Uterus (tissue), 4 donors: ENCODE data around the gene GPR107. TPM values are rescaled to one million over a fixed set of nuclear protein-coding genes. Genes with fewer than 3 reads are reported as not detected.

Experiments
- DNase-seq, 2 donors: peaks; one replicate each; pipeline ENCODE4 v3.0.0-alpha.2; 2019 to 2020
- H3K27ac ChIP-seq, 2 donors: fragments of 200-600 bp; sonication (generic); 1 replicate in 1 of 2; 2 replicates in 1 of 2; pipeline ENCODE4 v1.5.1; 2016 to 2018
- H3K27me3 ChIP-seq, 2 donors: fragments of 200-600 bp; sonication (generic); one replicate each; pipeline ENCODE4 v1.5.1; 2018 to 2019; ENCODE audit warnings: control low read depth in 1 of 2
- H3K36me3 ChIP-seq, 2 donors: fragments of 200-600 bp; sonication (generic); one replicate each; pipeline ENCODE4 v1.5.1; 2019; ENCODE audit warnings: control low read depth in 1 of 2
- H3K4me1 ChIP-seq, 2 donors: fragments of 200-600 bp; sonication (generic); one replicate each; pipeline ENCODE4 v1.5.1; 2018 to 2019; ENCODE audit warnings: control low read depth in 1 of 2
- H3K4me3 ChIP-seq, 2 donors: fragments of 200-600 bp; sonication (generic); 1 replicate in 1 of 2; 2 replicates in 1 of 2; pipeline ENCODE4 v1.5.1; 2018 to 2019; ENCODE audit warnings: mild to moderate bottlenecking in 1 of 2
- H3K9me3 ChIP-seq, 2 donors: fragments of 200-600 bp; sonication (generic); one replicate each; pipeline ENCODE4 v1.5.1; 2019; ENCODE audit warnings: control low read depth in 1 of 2
- POLR2A ChIP-seq, 2 donors: fragments of 450-650 bp; IDR thresholded peaks; one replicate each; pipeline ENCODE4 v1.6.1; 2016; ENCODE audit warnings: antibody characterized with exemption in 2 of 2, mild to moderate bottlenecking in 1 of 2, moderate library complexity in 1 of 2
- intact Hi-C: fragments of 100-400 bp; cut with DNase I; formaldehyde crosslinking; loops from one replicate; pipeline ENCODE4 v1.15.1; 2023; ENCODE audit warnings: low total_unique reads
- total RNA-seq, 4 donors: library from RNA; depleted of rRNA in 3 of 4; stranded (reverse); fragments of >200 nt in 3 of 4; gene quantifications; one replicate each; pipeline versions ENCODE4 v1.1.0 to v1.2.4, GENCODE V29; 2014 to 2023
- TF ChIP-seq, protein P1 (sequence below), 4 experiments: fragments of 200-600 bp in 2 of 4; fragments of 450-650 bp in 2 of 4; sonication (generic) in 2 of 4; IDR thresholded peaks; one replicate each; pipeline ENCODE4 v1.5.1; 2016 to 2019; ENCODE audit warnings: antibody characterized with exemption in 4 of 4, mild to moderate bottlenecking in 2 of 4, moderate library complexity in 1 of 4
- donor health status: DM: yes; HTN: yes; CAD: no.

The GPR107 gene
- total RNA-seq, 4 donors from 2014 or later = 10.8 to 41.5 (median 26.7) TPM

DNA sequence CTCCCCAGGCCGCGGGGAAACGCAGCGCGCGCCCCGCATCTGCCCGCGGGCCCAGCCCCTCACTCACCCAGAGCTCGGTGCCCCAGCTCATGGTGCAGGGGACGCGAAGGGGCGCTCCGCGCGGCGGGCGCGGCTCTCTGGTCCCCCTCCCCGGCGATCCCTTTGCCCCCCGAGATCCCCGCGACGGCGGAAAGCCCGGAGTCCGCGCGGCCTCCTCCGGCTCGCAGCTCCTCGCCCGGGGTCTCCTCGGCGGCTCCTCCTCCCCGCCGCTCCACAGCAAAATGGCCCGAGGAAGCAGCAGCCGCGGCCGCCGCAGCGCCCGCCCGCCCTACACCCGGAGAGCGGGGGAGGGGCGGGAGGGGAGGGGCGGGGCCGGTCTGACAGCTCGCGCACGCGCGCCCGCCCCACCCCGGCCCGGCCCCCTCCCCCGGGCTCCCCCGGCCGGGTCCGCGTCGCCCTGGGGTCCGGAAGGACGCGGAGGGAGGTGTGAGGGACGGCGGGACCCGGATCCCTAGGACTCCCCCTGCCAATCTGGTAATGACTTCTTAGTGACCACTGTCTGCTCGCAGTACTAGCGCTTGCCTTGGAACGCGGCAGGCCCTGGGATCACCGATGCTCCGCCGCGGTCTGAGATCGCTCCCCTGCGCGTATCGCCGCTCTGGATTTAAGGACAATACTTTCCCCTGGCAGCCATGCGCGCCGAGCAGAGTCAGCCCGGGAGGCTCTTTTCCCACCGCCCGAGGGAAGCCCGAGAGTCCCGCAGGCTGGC lies 10.6 kb upstream of the GPR107 start, which contains the start of gene FNBP1:
TSS of gene FNBP1 (minus strand) at position 305 of the 769 bp plus-strand sequence. CDS start at position 91, 214 bp downstream.
- H3K4me3 ChIP-seq = peak within 1 kb of the TSS; percentile 81 to 95
- DNase-seq = peak; percentile 76 to 83
- intact Hi-C loops = no loop called here
- no peaks in the 10 kb centered on the region for H3K9me3 ChIP-seq
- TF ChIP-seq, protein P1, sequence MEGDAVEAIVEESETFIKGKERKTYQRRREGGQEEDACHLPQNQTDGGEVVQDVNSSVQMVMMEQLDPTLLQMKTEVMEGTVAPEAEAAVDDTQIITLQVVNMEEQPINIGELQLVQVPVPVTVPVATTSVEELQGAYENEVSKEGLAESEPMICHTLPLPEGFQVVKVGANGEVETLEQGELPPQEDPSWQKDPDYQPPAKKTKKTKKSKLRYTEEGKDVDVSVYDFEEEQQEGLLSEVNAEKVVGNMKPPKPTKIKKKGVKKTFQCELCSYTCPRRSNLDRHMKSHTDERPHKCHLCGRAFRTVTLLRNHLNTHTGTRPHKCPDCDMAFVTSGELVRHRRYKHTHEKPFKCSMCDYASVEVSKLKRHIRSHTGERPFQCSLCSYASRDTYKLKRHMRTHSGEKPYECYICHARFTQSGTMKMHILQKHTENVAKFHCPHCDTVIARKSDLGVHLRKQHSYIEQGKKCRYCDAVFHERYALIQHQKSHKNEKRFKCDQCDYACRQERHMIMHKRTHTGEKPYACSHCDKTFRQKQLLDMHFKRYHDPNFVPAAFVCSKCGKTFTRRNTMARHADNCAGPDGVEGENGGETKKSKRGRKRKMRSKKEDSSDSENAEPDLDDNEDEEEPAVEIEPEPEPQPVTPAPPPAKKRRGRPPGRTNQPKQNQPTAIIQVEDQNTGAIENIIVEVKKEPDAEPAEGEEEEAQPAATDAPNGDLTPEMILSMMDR (IDR thresholded peaks at IDR 0.05) = peak in 2 of 4 experiments; percentile 2 to 12
- peak; percentile 91 to 92 for TF ChIP-seq POLR2A (IDR thresholded peaks at IDR 0.05)
- no peaks in the 10 kb centered on the region for H3K27me3 ChIP-seq
- H3K36me3 ChIP-seq = no peaks in the 10 kb centered on the region
- H3K4me1 ChIP-seq = no peaks in the 10 kb centered on the region
- peak within 1 kb of the TSS; percentile 95 to 96 for H3K27ac ChIP-seq

DNA sequence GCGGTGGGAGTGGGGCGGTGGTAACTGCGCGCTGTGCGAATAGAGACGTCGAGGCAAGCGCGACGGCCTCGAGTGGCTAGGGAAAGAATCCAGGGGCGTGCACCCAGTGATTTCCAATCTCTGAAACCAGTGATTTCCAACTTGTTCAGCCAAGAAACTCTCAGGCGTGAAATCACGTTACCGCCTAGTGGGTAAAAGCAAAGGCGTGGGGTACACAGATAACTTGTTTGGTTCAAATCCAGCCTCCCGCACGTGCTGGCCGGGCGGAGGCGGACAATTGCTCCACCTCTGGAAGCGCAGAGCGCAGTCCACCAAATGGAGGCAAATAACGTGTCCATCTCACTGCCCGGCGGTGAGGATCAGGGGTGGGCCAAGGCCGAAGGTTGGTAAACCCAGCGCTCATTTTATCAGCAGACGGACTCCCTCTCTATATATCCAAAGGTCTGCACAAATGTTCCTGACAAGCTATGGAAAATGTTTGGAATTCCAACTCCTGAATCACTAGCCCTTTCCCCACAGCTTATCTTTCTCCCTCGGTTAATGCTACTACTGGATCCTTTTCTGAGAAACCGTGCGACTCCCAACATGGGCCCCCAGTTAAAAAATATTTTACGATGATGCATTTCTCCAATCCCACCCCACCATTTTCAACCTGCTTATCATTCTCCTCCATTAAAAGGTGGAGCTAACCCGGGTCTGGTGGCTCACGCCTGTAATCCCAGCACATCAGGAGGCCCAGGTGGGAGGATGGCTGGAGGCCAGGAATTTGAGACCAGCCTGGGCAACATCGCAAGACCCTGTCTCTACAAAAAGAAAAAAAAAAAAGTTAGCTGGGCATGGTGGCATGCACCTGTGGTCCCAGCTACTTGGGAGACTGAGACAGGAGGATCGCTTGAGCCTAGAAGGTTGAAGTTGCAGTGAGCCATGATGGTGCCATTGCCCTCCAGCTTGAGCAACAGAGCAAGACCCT lies 9.8 kb upstream of the GPR107 start:
- H3K4me3 ChIP-seq = peak overlapping the region; percentile 81 to 95
- H3K36me3 ChIP-seq = no peaks in the 10 kb centered on the region
- H3K4me1 ChIP-seq = no peaks in the 10 kb centered on the region
- H3K27ac ChIP-seq = peak overlapping the region; percentile 95 to 96
- intact Hi-C loops = no loop called here
- DNase-seq = peak; percentile 71 to 75
- TF ChIP-seq, protein P1 (IDR thresholded peaks at IDR 0.05) = peak in 3 of 4 experiments; percentile 19 to 46 (median 36)
- TF ChIP-seq POLR2A (IDR thresholded peaks at IDR 0.05) = no peak
- no peaks in the 10 kb centered on the region for H3K27me3 ChIP-seq
- no peaks in the 10 kb centered on the region for H3K9me3 ChIP-seq

DNA sequence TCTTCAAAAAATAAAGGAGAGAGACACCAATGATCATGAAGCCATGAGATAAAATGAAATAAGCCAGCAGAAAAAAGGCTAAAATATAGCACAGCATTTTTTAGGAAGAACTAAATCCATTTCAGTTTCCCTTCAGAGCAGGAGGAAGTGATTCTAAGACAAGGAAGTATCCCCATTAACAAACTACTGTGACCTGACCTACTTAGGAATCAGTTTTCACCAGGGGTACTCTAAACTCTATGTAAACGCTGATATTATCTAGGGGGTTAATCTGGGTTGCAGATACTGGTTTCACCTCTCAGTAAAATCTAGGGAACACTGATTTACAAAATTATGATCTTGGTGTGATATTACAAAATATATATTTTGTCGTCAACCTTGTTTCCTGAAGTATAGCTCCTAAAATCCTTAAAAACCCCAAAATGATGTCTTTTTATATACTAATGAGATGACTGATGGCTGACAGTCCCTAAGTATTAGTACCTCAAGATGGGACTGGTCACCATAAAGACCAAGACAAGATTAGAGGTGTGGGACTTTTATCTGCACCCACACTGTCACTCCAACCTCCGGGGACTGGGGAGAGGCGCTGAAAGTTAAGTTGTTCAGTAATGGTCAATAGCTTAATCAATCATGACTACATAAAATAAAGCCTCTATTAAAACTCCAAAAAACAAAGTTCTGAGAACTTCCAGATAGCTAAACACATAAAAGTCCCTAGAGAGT lies 7.8 kb upstream of the GPR107 start:
- intact Hi-C loops = no loop called here
- Histone ChIP-seq H3K4me3 (no peak overlapping the region), H3K36me3 (no peaks in the 10 kb centered on the region), H3K27ac (peak overlapping the region in 1 of 2 donors; percentile 95), H3K9me3 (no peaks in the 10 kb centered on the region), H3K4me1 (no peaks in the 10 kb centered on the region), H3K27me3 (no peaks in the 10 kb centered on the region)
- no peak for TF ChIP-seq POLR2A (IDR thresholded peaks at IDR 0.05)
- TF ChIP-seq, protein P1 (IDR thresholded peaks at IDR 0.05) = no peak
- DNase-seq = no peak

DNA sequence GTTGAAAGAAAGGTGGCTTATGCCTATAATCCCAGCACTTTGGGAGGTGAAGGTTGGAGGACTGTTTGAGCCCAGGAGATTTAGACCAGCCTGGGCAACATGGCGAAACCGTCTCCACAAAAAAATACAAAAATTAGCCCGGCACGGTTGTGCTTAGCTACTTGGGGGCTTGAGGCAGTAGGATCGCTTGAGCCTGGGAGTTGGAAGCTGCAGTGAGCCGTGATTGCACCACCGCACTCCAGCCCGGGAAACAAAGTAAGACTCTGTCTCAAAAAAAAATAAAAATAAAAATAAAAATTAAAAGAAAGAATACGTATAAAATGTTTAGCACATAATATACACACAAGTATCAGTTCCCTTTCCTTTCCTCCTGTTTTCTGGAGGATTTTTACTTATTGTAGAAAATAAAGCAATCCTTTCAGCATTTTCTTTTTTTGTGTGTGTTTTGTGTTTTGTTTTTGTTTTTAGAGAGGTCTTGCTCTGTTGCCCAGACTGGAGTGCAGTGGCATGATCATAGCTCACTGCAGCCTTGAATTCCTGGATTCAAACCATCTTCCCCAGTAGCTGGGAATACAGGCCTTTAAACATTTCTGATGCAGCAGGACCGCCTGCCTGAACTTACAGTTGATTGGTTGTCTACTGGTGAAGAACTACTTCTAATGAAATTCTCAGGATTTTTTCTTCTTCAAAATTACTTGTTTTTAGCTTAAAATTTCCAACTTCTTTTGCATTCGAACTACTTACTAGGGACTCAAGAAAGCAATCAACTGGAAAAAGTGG lies 4.1 kb upstream of the GPR107 start:
- H3K36me3 ChIP-seq = no peaks in the 10 kb centered on the region
- DNase-seq = no peak
- H3K4me3 ChIP-seq = no peak overlapping the region
- no peaks in the 10 kb centered on the region for H3K9me3 ChIP-seq
- intact Hi-C loops = loop anchor here (5.0 kb wide), 1 partner anchor 162 kb away; no protein-coding TSS in a partner anchor
- H3K4me1 ChIP-seq = peaks cover 0 to 6% of the 10 kb centered on the region in 2 donors
- no peaks in the 10 kb centered on the region for H3K27me3 ChIP-seq
- no peak overlapping the region for H3K27ac ChIP-seq
- TF ChIP-seq, protein P1 (IDR thresholded peaks at IDR 0.05) = no peak
- no peak for TF ChIP-seq POLR2A (IDR thresholded peaks at IDR 0.05)
